Fibroblast of pulmonary artery (primary cell): ENCODE measurements around the gene NHLRC4.

Source experiments
- DNase-seq: peaks from one replicate; pipeline ENCODE4 v3.0.0-alpha.2; 2010; ENCODE audit warnings: low read depth
- H3K4me3 ChIP-seq: replicated peaks from 2 replicates; pipeline ENCODE4 v1.5.1; 2011; ENCODE audit warnings: low read depth, mild to moderate bottlenecking, control low read depth, low read length, moderate library complexity
- TF ChIP-seq, protein P1 (sequence below): IDR thresholded peaks from 2 replicates; pipeline ENCODE4 v1.5.1; 2011; ENCODE audit warnings: mild to moderate bottlenecking, control low read depth, low read length, inconsistent platforms; ENCODE audit errors: missing control alignments

The NHLRC4 gene

DNA sequence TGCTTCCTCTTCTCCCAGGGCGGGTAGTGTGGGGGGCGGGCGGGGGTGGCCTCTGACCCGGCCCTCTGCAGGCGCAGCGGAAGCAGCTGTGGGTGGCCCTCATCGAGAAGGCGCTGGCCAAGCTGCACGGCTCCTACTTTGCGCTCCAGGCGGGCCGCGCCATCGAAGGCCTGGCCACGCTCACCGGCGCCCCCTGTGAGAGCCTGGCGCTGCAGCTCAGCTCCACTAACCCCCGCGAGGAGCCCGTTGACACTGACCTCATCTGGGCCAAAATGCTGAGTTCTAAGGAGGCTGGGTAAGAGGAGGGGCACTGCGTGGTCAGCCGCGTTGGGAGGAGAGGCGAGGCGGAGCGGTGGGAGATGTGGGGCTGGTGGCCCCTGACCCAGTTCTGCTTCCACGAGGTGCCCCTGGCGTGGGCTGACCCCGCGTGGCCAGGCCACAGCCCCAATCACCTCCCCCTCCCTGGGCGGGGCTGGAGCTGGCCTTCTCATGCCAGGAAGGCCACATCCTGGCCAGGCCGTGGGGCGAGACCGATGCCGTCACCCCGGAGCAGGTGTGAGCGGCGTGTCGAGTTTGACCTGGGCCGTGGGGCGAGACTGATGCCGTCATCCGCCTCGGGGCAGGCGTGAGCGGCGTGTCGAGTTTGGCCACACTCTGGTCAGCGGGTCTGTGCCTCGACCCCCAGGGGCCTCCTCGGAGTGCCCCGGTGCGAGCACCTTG, 17.1 kb upstream of the NHLRC4 start:
- TF ChIP-seq, protein P1, sequence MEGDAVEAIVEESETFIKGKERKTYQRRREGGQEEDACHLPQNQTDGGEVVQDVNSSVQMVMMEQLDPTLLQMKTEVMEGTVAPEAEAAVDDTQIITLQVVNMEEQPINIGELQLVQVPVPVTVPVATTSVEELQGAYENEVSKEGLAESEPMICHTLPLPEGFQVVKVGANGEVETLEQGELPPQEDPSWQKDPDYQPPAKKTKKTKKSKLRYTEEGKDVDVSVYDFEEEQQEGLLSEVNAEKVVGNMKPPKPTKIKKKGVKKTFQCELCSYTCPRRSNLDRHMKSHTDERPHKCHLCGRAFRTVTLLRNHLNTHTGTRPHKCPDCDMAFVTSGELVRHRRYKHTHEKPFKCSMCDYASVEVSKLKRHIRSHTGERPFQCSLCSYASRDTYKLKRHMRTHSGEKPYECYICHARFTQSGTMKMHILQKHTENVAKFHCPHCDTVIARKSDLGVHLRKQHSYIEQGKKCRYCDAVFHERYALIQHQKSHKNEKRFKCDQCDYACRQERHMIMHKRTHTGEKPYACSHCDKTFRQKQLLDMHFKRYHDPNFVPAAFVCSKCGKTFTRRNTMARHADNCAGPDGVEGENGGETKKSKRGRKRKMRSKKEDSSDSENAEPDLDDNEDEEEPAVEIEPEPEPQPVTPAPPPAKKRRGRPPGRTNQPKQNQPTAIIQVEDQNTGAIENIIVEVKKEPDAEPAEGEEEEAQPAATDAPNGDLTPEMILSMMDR = no peak
- no peak for DNase-seq
- no peak overlapping the region for H3K4me3 ChIP-seq

GRCh38 chr16:551210-551609, 15.6 kb upstream of the NHLRC4 start:
- TF ChIP-seq, protein P1 = no peak
- no peak overlapping the region for H3K4me3 ChIP-seq
- no peak for DNase-seq

GRCh38 chr16:552171-552570, 14.6 kb upstream of the NHLRC4 start:
- H3K4me3 ChIP-seq = no peak overlapping the region
- TF ChIP-seq, protein P1 = no peak
- no peak for DNase-seq

DNA sequence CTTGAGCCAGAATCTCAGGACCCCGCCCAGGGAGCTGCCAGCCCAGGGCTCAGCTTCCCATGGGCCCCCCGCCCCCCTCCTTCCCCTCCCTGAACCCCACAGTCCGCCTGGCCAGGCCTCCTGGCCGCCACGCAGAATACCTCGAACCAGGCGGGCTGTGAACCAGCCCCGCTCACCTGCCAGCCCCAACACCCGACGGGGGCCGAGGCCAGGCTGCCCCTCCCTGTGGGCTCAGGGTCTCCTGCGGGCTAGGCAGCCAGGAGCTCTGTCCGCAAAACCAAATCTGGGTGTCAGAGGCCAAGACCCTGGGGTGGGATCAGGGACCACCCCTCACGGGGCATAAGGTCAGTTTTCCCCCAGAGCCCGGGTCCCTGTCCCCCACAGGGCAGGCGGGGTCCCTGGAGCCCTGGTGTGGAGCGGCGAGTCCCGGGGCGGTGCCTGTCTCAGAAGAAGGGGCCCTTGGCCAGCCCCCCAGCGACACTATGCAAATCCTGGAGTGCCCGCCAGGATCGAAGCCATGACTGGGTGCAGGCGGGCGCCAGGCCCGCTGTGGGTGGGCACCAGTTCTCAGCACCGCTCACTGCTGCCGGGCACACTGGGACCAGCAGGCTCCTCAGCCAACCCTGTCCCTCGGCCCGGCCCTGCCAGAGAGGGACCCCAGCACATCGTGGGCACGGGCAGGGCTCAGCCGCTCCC, 13.1 kb upstream of the NHLRC4 start:
- DNase-seq = no peak
- H3K4me3 ChIP-seq = no peak overlapping the region
- TF ChIP-seq, protein P1 = no peak

DNA sequence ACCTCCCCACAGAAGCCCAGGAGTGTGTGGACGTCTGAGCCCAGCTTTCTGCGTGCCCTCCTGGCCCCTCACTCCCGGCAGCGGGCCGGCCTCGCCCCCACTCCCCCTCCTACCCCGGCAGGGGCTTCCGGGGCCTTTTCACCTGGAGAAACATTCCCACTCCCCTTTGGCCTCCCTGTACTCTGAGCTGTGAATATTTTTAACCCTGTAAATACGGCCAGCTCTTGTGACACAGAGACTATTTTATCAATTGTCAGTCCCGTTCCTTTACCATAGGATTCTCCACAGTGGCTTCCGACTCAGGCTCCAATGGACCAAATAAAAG, 12.5 kb upstream of the NHLRC4 start:
- DNase-seq = no peak
- TF ChIP-seq, protein P1 = no peak
- H3K4me3 ChIP-seq = no peak overlapping the region

DNA sequence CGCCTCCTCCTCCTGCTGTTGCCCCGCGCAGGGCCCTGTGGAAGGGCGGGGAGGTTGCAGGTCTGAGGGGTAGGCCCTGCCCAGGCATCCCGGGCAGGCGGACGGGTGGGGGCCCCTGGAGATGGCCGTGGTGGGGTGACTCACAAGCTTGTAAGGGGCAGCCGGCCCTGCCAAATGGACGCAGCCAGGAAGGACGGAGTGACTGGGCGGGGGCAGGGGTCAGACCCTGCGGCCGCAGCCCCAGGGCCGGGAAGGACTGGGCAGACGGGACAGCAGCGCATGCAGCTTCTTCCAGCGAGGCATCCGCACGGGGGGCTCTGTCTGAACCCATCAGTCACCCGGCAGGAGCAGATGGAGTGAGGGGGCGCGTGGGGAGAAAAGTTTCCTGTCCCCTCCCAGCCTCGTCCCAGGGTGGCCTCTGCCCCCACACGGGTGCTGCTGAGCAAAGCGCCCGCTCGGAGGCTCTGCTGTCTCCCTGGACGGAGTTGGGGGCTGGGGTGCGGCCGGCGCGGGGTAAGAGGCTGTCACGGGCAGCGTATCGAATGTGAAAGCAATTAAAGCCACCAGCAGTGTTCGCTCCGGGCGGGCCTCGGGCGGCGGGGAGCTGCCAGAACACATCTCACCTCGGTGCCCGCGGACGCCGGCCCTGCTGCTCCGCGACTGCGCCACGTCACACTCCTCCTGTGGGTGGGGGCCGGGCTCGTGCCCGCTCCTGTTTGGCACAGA, 12.0 kb upstream of the NHLRC4 start:
- no peak for DNase-seq
- TF ChIP-seq, protein P1 = no peak
- no peak overlapping the region for H3K4me3 ChIP-seq
